LNCAP (cell line): ENCODE results near the gene CDH13.

Experiments
- TF ChIP-seq, protein P1 (sequence below): fragments of 450-650 bp; IDR thresholded peaks from 2 replicates; pipeline ENCODE4 v1.5.1; 2017; ENCODE audit warnings: mild to moderate bottlenecking

The CDH13 gene

DNA sequence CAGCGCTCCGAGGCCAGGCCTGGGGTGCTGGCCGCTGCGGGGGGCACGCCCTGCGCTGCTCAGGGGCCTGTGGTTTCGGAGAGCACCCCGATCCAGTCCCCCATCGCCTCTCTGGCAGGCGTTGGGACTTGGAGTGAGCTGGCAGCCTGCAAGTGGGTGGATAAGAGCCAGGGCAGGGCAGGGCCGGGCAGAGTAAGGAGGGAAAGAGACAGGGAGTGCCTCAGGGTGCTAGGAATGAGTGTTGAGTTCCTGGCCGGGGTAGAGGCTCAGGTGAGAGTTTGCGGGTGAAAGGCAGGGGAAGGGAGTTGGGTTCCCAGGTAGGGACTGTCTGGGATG lies 1.3 kb downstream of the CDH13 start:
- TF ChIP-seq, protein P1, sequence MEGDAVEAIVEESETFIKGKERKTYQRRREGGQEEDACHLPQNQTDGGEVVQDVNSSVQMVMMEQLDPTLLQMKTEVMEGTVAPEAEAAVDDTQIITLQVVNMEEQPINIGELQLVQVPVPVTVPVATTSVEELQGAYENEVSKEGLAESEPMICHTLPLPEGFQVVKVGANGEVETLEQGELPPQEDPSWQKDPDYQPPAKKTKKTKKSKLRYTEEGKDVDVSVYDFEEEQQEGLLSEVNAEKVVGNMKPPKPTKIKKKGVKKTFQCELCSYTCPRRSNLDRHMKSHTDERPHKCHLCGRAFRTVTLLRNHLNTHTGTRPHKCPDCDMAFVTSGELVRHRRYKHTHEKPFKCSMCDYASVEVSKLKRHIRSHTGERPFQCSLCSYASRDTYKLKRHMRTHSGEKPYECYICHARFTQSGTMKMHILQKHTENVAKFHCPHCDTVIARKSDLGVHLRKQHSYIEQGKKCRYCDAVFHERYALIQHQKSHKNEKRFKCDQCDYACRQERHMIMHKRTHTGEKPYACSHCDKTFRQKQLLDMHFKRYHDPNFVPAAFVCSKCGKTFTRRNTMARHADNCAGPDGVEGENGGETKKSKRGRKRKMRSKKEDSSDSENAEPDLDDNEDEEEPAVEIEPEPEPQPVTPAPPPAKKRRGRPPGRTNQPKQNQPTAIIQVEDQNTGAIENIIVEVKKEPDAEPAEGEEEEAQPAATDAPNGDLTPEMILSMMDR: no peak

DNA sequence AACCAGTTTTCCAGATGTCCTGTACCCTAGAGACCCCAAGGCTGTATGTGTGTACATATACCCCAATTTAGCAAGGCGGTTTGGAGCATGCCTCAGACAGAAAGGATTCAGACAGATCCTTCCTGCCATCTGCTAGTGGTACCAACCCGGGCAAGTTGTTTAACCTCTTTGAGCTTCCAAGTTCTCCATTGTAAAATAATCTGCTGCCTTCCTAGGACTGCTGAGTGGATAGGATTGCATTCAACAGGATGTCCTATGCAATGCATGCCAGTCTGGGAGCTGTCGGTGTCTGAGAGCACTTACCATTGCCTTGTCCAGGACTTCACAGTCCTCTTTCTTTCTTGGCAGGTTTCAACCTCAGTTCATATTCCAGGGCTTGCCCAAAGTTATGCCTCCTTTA lies 1.9 kb downstream of the CDH13 start:
- TF ChIP-seq, protein P1: no peak

DNA sequence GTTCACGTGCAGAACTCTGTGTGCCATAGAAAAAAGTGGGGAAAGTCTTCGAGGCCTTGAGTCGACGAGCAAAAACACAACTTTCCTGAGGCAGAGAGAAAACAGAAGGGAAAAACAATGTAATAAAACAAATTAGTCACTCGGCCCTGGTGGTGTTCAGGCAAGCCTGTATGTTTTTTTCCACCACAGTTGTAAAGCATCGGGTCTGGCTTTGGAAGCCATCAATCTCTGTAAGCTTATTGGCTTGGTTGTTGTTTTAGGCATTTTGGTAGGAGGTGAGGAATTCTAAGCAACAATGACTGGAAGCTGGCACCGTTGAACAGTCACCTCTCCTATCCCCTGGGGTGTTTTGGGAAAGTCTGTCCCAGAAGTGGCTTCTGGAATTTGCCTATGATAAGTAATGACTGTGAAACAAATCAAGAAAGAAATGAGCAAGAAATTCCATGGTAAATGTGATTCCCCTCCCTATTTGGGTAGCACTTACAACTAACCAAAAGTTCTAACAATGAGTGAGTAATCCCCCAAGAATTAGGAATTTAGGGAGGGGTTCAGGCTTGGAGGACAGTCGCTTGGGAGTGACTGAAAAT lies 2.8 kb downstream of the CDH13 start:
- TF ChIP-seq, protein P1: no peak

DNA sequence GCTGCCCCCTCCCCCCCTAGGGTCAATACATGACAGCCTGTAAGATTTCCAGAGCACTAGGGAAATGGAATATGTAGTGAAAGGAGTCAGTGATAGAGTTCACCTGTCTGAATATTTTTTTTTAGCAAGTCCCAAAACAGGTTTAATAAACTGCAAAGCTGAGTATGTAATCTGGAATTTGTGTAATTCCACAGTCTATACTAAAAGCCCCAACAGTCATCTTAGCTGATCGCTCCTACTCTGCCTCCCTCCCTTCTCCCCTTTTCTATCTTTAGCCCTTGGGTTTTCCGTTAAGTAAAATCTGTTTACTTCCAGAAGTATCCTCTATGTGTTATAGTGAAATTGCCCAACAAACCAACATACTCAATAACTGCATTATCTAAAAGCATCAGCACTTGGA lies 3.5 kb downstream of the CDH13 start:
- TF ChIP-seq, protein P1: no peak

DNA sequence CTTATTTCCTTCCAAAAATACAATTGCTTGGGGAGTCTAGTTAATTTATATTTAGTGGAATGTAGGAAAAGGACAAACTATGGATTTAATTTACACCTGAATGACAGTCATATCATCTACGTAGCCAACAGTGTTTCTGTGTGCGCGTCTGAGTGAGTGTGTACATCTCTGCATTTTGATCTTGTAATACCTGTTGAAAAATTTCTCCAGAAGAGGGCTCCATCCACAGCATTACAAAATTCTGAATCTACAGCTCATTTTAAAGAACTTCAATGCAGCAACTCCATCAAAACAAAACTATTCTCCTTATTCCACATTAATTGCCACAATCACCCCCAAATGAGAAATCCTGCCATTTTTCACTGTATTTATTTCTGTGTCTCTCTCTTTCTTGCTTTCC lies 3.9 kb downstream of the CDH13 start:
- TF ChIP-seq, protein P1: peak; percentile 46

DNA sequence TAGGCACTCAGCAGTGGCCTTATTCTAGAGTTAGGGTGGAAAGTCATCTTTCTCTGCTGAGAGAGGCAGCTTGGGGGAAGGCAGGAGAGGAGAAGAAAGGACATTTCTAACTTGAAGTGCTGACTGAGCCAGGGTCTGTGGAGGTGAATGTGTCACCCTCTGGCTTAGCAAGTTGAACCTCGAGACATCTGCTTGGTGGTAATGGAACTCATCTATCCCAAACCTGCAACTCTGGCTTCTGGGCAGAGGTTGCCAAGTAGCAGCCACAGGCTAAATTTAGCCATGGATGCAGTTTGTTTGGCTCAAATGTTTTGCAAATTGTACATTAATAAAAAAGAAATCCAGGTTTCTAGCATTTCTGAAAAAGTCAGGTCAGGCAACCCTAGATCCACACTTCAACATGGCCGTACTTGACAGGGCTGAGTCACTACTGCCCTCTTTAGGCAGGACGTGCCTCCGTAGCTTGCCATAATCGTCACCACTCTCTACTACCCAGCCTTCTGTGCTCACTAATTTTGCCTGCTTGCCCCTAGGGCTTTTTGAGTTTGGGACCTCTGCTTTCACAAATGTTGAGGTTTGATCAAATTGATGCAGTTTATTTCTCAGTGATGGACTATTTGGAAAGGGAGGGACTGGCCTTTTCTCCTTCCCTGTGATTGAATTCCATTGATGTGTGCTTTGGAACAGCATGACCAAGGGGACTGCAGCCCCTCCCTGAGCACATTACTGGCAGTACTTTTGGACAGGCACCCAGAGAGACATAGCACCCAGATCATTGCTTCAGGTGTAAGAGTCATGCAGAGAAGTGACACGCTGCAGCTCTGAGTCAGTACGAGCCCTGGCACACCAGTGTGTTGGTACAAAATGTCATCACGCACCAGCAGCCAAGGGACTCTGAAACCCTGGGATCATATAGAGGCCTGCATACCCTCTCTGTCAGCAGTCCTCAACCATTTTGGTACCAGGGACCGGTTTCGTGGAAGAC lies 5.2 kb downstream of the CDH13 start:
- TF ChIP-seq, protein P1: peak; percentile 42; the same call in 1 of the 2 replicates

DNA sequence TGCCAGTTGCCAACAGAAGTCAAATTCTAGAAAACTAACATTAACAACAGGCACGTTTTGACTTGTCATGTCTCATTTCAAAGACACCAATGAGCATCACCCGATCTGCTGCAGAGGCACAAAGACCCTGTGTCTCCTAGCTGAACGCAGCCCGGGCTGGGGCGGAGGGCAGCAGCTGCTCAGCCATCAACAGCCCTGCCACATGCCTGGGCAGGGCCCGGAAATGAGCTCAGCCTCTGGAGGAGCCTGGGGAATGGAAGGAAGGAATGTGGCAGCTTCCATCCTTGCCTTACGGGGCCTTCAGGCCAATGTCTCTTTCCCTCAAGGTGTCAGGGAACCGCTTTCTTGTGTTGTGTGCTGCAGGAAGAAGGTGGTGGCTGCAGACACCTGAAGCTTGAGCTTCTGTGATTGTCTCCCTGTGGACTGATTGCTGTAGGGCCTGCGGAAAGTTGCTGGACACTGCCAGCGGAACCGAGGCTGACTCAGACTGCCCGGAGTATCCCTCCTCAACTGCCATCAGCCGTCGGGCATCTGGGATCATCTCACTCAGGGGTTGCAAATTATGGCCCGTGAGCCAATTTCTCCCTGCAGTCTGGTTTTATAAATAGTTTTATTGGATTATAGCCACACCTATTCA lies 7.3 kb downstream of the CDH13 start:
- TF ChIP-seq, protein P1: no peak
